Astrocyte (in vitro differentiated cells and primary cell): ENCODE data around the gene SSBP3. TPM values are rescaled to one million over a fixed set of nuclear protein-coding genes. Genes with fewer than 3 reads are reported as not detected.

Source experiments
- DNase-seq: peaks from one replicate; pipeline ENCODE4 v3.0.0-alpha.2; 2010; ENCODE audit warnings: low read depth
- FAIRE-seq: peaks from 2 replicates; lab custom pipeline; 2011; peaks lifted over from hg19 to GRCh38; lab: Jason Lieb, UNC
- H2AFZ ChIP-seq: 2 replicates; pipeline ENCODE4 v1.6.0; 2012; ENCODE audit warnings: low read depth, low read length, inconsistent platforms
- H3K27ac ChIP-seq: 2 replicates; pipeline ENCODE4 v1.5.1; 2011; ENCODE audit warnings: low read depth, low read length, inconsistent platforms
- H3K27me3 ChIP-seq: 2 replicates; pipeline ENCODE4 v1.6.0; 2011; ENCODE audit warnings: low read length, inconsistent platforms; ENCODE audit not compliant: insufficient read depth
- H3K36me3 ChIP-seq: 2 replicates; pipeline ENCODE4 v1.5.1; 2011; ENCODE audit warnings: low read length, inconsistent platforms; ENCODE audit not compliant: insufficient read depth
- H3K4me1 ChIP-seq: 2 replicates; pipeline ENCODE4 v1.5.1; 2011; ENCODE audit warnings: low read length, inconsistent platforms; ENCODE audit not compliant: insufficient read depth
- H3K4me2 ChIP-seq: 2 replicates; pipeline ENCODE4 v1.6.0; 2012; ENCODE audit warnings: low read length, inconsistent platforms
- H3K4me3 ChIP-seq: 2 replicates; pipeline ENCODE4 v1.5.1; 2011; ENCODE audit warnings: low read depth, mild to moderate bottlenecking, low read length, inconsistent platforms; ENCODE audit not compliant: insufficient read depth
- H3K79me2 ChIP-seq: 2 replicates; pipeline ENCODE4 v1.6.0; 2012; ENCODE audit warnings: mild to moderate bottlenecking, low read length, inconsistent platforms; ENCODE audit not compliant: insufficient read depth
- H3K9ac ChIP-seq: 2 replicates; pipeline ENCODE4 v1.6.0; 2012; ENCODE audit warnings: mild to moderate bottlenecking, low read length, inconsistent platforms
- H3K9me3 ChIP-seq: 2 replicates; pipeline ENCODE4 v1.5.1; 2012; ENCODE audit warnings: low read depth, mild to moderate bottlenecking, low read length, inconsistent platforms; ENCODE audit not compliant: insufficient read depth
- H4K20me1 ChIP-seq: 2 replicates; pipeline ENCODE4 v1.6.0; 2012; ENCODE audit warnings: low read length, inconsistent platforms; ENCODE audit not compliant: insufficient read depth
- H3K27ac Mint-ChIP-seq: one replicate; pipeline ENCODE4 v1.8.0; 2021; ENCODE audit warnings: mild to moderate bottlenecking, mixed read lengths; ENCODE audit not compliant: unreplicated experiment
- H3K27me3 Mint-ChIP-seq: one replicate; pipeline ENCODE4 v1.8.0; 2021; ENCODE audit warnings: low read depth, mixed read lengths; ENCODE audit not compliant: unreplicated experiment
- H3K36me3 Mint-ChIP-seq: one replicate; pipeline ENCODE4 v1.8.0; 2021; ENCODE audit warnings: low read depth, mixed read lengths; ENCODE audit not compliant: unreplicated experiment
- H3K4me1 Mint-ChIP-seq: one replicate; pipeline ENCODE4 v1.8.0; 2021; ENCODE audit warnings: low read depth, mixed read lengths; ENCODE audit not compliant: unreplicated experiment
- H3K4me3 Mint-ChIP-seq: one replicate; pipeline ENCODE4 v1.8.0; 2021; ENCODE audit warnings: mild to moderate bottlenecking, moderate library complexity, mixed read lengths; ENCODE audit not compliant: unreplicated experiment
- H3K9me3 Mint-ChIP-seq: one replicate; pipeline ENCODE4 v1.8.0; 2021; ENCODE audit warnings: mild to moderate bottlenecking, mixed read lengths; ENCODE audit not compliant: unreplicated experiment
- EZH2 ChIP-seq: IDR thresholded peaks from 2 replicates; pipeline ENCODE4 v1.6.1; 2012; ENCODE audit warnings: mild to moderate bottlenecking, low read length, inconsistent platforms; ENCODE audit not compliant: insufficient read depth
- total RNA-seq: library from RNA; stranded (reverse); gene quantifications from 2 replicates; pipeline ENCODE4 v1.2.1, GENCODE V29; 2021
- TF ChIP-seq, protein P1 (sequence below): IDR thresholded peaks from 2 replicates; pipeline ENCODE4 v1.5.1; 2011; ENCODE audit warnings: low read depth, mild to moderate bottlenecking, inconsistent platforms, low read length, moderate library complexity; ENCODE audit not compliant: insufficient read depth

The SSBP3 gene
- total RNA-seq, 1 donor from 2014 or later: 89.8 TPM

DNA sequence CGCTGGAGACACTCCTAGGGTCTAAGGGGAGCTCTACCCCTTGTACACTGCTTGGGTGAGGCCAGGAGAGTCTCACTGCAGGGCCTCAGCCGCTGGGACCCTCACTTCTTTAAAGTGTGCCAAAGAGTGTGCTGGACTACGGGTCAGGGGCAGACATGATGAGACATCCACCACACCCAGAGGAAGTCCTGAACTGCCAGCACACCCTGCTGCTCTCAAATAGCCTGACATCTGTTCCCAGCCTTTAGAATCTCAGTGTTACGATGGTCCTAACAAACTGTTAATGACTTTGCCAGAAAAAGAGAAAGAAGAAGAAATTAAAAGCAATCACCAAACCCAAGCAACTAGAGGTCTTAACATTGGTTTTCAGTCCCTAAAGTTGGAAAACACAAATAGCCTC, 157.2 kb downstream of the SSBP3 start:
- no peak overlapping the region for H2AFZ ChIP-seq
- Mint-ChIP-seq H3K4me3 (no peak overlapping the region), H3K27me3 (no peaks in the 10 kb centered on the region), H3K36me3 (peaks cover 22% of the 10 kb centered on the region), H3K27ac (peak overlapping the region; percentile 66), H3K9me3 (no peaks in the 10 kb centered on the region), H3K4me1 (peaks cover 41% of the 10 kb centered on the region)
- H3K36me3 ChIP-seq: no peaks in the 10 kb centered on the region
- H3K79me2 ChIP-seq: no peaks in the 10 kb centered on the region
- no peak overlapping the region for H3K27ac ChIP-seq
- no peaks in the 10 kb centered on the region for H4K20me1 ChIP-seq
- DNase-seq (no peak), FAIRE-seq (no peak)
- peaks cover 23% of the 10 kb centered on the region for H3K4me1 ChIP-seq
- H3K9me3 ChIP-seq: no peaks in the 10 kb centered on the region
- no peak for TF ChIP-seq EZH2
- TF ChIP-seq, protein P1, sequence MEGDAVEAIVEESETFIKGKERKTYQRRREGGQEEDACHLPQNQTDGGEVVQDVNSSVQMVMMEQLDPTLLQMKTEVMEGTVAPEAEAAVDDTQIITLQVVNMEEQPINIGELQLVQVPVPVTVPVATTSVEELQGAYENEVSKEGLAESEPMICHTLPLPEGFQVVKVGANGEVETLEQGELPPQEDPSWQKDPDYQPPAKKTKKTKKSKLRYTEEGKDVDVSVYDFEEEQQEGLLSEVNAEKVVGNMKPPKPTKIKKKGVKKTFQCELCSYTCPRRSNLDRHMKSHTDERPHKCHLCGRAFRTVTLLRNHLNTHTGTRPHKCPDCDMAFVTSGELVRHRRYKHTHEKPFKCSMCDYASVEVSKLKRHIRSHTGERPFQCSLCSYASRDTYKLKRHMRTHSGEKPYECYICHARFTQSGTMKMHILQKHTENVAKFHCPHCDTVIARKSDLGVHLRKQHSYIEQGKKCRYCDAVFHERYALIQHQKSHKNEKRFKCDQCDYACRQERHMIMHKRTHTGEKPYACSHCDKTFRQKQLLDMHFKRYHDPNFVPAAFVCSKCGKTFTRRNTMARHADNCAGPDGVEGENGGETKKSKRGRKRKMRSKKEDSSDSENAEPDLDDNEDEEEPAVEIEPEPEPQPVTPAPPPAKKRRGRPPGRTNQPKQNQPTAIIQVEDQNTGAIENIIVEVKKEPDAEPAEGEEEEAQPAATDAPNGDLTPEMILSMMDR: no peak
- no peaks in the 10 kb centered on the region for H3K27me3 ChIP-seq
- H3K4me2 ChIP-seq: no peak overlapping the region
- H3K4me3 ChIP-seq: no peak overlapping the region
- H3K9ac ChIP-seq: no peak overlapping the region

DNA sequence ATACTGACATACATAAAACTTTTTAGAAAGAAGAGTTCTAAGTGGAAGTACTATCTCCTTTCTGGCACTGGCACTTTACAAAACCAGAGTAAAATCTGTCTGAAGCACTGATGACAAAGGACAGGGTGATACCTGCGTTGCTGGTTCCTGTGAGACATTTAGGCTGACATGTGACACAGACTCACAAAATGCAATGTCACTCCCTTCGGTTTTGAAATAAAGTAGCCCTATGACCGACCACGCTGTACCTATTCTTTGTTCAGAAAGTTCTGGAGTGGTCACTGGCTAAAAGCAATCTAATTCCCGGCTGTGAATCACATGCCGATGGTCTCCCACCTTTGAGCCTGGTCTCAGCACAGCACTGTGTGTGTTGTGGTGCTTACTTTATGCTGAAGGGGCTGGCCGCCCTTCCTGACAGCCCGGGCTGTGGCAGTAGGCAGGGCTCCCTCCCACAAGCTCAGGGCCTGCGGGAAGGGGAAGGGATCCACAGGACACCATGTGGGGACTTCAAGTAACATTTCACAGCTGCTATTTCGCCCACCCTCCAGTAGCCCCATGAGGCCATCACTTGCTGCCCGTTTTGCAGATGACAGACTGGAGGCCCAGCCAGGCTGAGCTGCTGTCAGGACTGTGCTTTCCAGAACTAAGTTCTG, 158.2 kb downstream of the SSBP3 start:
- no peak overlapping the region for H3K4me3 Mint-ChIP-seq
- H3K4me1 ChIP-seq: peaks cover 14% of the 10 kb centered on the region
- H2AFZ ChIP-seq: no peak overlapping the region
- no peaks in the 10 kb centered on the region for H3K36me3 ChIP-seq
- H3K4me3 ChIP-seq: no peak overlapping the region
- H3K9me3 ChIP-seq: no peaks in the 10 kb centered on the region
- H3K79me2 ChIP-seq: no peaks in the 10 kb centered on the region
- H3K36me3 Mint-ChIP-seq: peaks cover 27% of the 10 kb centered on the region
- H3K4me2 ChIP-seq: no peak overlapping the region
- no peaks in the 10 kb centered on the region for H3K9me3 Mint-ChIP-seq
- no peak for FAIRE-seq
- no peak overlapping the region for H3K27ac Mint-ChIP-seq
- TF ChIP-seq, protein P1: no peak
- no peak for TF ChIP-seq EZH2
- no peak for DNase-seq
- peaks cover 32% of the 10 kb centered on the region for H3K4me1 Mint-ChIP-seq
- H3K27me3 ChIP-seq: no peaks in the 10 kb centered on the region
- H4K20me1 ChIP-seq: no peaks in the 10 kb centered on the region
- no peaks in the 10 kb centered on the region for H3K27me3 Mint-ChIP-seq
- no peak overlapping the region for H3K9ac ChIP-seq
- no peak overlapping the region for H3K27ac ChIP-seq

GRCh38 chr1:54246116-54246721, 160.0 kb downstream of the SSBP3 start:
- Histone ChIP-seq H3K4me3 (no peak overlapping the region), H2AFZ (no peak overlapping the region), H3K9ac (no peak overlapping the region), H3K4me1 (peaks cover 9% of the 10 kb centered on the region), H3K4me2 (no peak overlapping the region), H4K20me1 (no peaks in the 10 kb centered on the region), H3K79me2 (no peaks in the 10 kb centered on the region), H3K36me3 (no peaks in the 10 kb centered on the region), H3K27me3 (no peaks in the 10 kb centered on the region), H3K9me3 (no peaks in the 10 kb centered on the region), H3K27ac (no peak overlapping the region)
- no peak overlapping the region for H3K4me3 Mint-ChIP-seq
- DNase-seq (no peak), FAIRE-seq (no peak)
- TF ChIP-seq, protein P1: no peak
- no peak for TF ChIP-seq EZH2
- peaks cover 23% of the 10 kb centered on the region for H3K4me1 Mint-ChIP-seq
- H3K27ac Mint-ChIP-seq: no peak overlapping the region
- no peaks in the 10 kb centered on the region for H3K27me3 Mint-ChIP-seq
- H3K9me3 Mint-ChIP-seq: no peaks in the 10 kb centered on the region
- H3K36me3 Mint-ChIP-seq: peaks cover 27% of the 10 kb centered on the region
